UCSD-AML1 (cell line): Measurements from ENCODE around the gene ATP11A.

ENCODE experiments used
- DNase-seq: peaks from one replicate; lab custom pipeline; 2025; ENCODE audit not compliant: unreplicated experiment; lab: John Stamatoyannopoulos, UW

The ATP11A gene

GRCh38 chr13:112740502-112741131 is 50.8 kb downstream of the ATP11A start:
- DNase-seq, result no peak

GRCh38 chr13:112741185-112741755 is 51.4 kb downstream of the ATP11A start:
- no peak for DNase-seq

GRCh38 chr13:112741835-112742570 is 52.2 kb downstream of the ATP11A start:
- DNase-seq, result no peak

GRCh38 chr13:112742583-112742982 is 52.7 kb downstream of the ATP11A start:
- DNase-seq, result no peak

GRCh38 chr13:112743451-112744167 is 53.8 kb downstream of the ATP11A start:
- no peak for DNase-seq

- no peak for DNase-seq
These were observed 54.6 kb downstream of the ATP11A start for GRCh38 chr13:112744168-112745021.

- DNase-seq, result no peak
These were observed 56.2 kb downstream of the ATP11A start for GRCh38 chr13:112746044-112746443.

- DNase-seq, result no peak
These were observed 57.4 kb downstream of the ATP11A start for GRCh38 chr13:112747256-112747655.

- DNase-seq, result no peak
These were observed 59.3 kb downstream of the ATP11A start for GRCh38 chr13:112748947-112749735.

GRCh38 chr13:112750570-112750969 is 60.7 kb downstream of the ATP11A start:
- DNase-seq, result no peak

GRCh38 chr13:112751617-112752016 is 61.8 kb downstream of the ATP11A start:
- DNase-seq, result no peak

GRCh38 chr13:112752211-112752610 is 62.4 kb downstream of the ATP11A start:
- DNase-seq, result no peak

GRCh38 chr13:112752711-112753541 is 63.1 kb downstream of the ATP11A start:
- no peak for DNase-seq

- DNase-seq, result no peak
These were observed 64.0 kb downstream of the ATP11A start for GRCh38 chr13:112753833-112754232.

GRCh38 chr13:112754281-112755025 is 64.6 kb downstream of the ATP11A start:
- no peak for DNase-seq

- no peak for DNase-seq
These were observed 65.5 kb downstream of the ATP11A start for GRCh38 chr13:112755331-112755730.

GRCh38 chr13:112756081-112756480 is 66.2 kb downstream of the ATP11A start:
- DNase-seq, result no peak

GRCh38 chr13:112756511-112756966 is 66.7 kb downstream of the ATP11A start:
- DNase-seq, result no peak
